OCI-LY7 (cell line): ENCODE data around the gene RASA1. TPM values are rescaled to one million over a fixed set of nuclear protein-coding genes. Genes with fewer than 3 reads are reported as not detected.

Experiments used
- BruUV-seq: library from RNA; stranded (reverse); fragments of 400-500 nt; replicated peaks from 2 replicates; lab custom pipeline; 2021; lab: Mats Ljungman, UMichigan
- CTCF ChIA-PET: fragments of 300-600 bp; sonication (Branson Sonifier 250); formaldehyde crosslinking; loops from one replicate; lab custom pipeline; 2022; ENCODE audit warnings: antibody characterized with exemption; ENCODE audit not compliant: unreplicated experiment; lab: Charles Lee
- POLR2A ChIA-PET: fragments of 300-600 bp; sonication (Branson Sonifier 250); formaldehyde crosslinking; loops from one replicate; lab custom pipeline; 2022; ENCODE audit warnings: antibody characterized with exemption; lab: Charles Lee
- DNase-seq: peaks from one replicate; pipeline ENCODE4 v3.0.0-alpha.2; 2015; ENCODE audit warnings: low spot score
- H2AFZ ChIP-seq: fragments of 200-600 bp; sonication (generic), shearing (Covaris generic); 2 replicates; pipeline ENCODE4 v1.6.1; 2014; ENCODE audit warnings: mild to moderate bottlenecking, antibody characterized with exemption, low read length, moderate library complexity
- H3K27ac ChIP-seq: fragments of 200-600 bp; sonication (generic); 2 replicates; pipeline ENCODE4 v1.5.1; 2014; ENCODE audit warnings: mixed run types, low read depth, mild to moderate bottlenecking, moderate library complexity, low read length, inconsistent platforms; ENCODE audit not compliant: poor library complexity, severe bottlenecking
- H3K36me3 ChIP-seq: fragments of 200-600 bp; sonication (generic); 2 replicates; pipeline ENCODE4 v1.6.1; 2014; ENCODE audit warnings: mild to moderate bottlenecking, antibody characterized with exemption, low read length, moderate library complexity, mixed read lengths; ENCODE audit not compliant: insufficient read depth
- H3K4me1 ChIP-seq: fragments of 200-600 bp; sonication (generic); 2 replicates; pipeline ENCODE4 v1.5.1; 2014; ENCODE audit warnings: mild to moderate bottlenecking, low read length; ENCODE audit not compliant: insufficient read depth, poor library complexity, severe bottlenecking
- H3K4me2 ChIP-seq: fragments of 200-600 bp; sonication (generic); 2 replicates; pipeline ENCODE4 v1.6.1; 2014; ENCODE audit warnings: mild to moderate bottlenecking, low read length
- H3K4me3 ChIP-seq: fragments of 200-600 bp; sonication (generic); 2 replicates; pipeline ENCODE4 v1.5.1; 2014; ENCODE audit warnings: mild to moderate bottlenecking, low read depth, low read length; ENCODE audit not compliant: poor library complexity, severe bottlenecking
- H3K79me2 ChIP-seq: fragments of 200-600 bp; sonication (generic); 2 replicates; pipeline ENCODE4 v1.6.1; 2016; ENCODE audit warnings: low read depth, mild to moderate bottlenecking, low read length, moderate library complexity, mixed read lengths; ENCODE audit not compliant: insufficient read depth
- H3K9me2 ChIP-seq: fragments of 200-600 bp; sonication (generic); 2 replicates; pipeline ENCODE4 v1.6.1; 2016; ENCODE audit warnings: mild to moderate bottlenecking, low read length, mixed read lengths; ENCODE audit not compliant: insufficient read depth
- H3K9me3 ChIP-seq: fragments of 200-600 bp; sonication (generic); 2 replicates; pipeline ENCODE4 v1.6.1; 2014; ENCODE audit warnings: mild to moderate bottlenecking, mixed run types, low read length, mixed read lengths
- H4K20me1 ChIP-seq: fragments of 200-600 bp; sonication (generic); 2 replicates; pipeline ENCODE4 v1.6.1; 2014; ENCODE audit warnings: mild to moderate bottlenecking, antibody characterized with exemption, low read length, moderate library complexity, mixed read lengths; ENCODE audit not compliant: insufficient read depth
- EZH2phosphoT487 ChIP-seq: fragments of 200-600 bp; sonication (generic); IDR thresholded peaks from 2 replicates; pipeline ENCODE4 v1.6.1; 2018; ENCODE audit warnings: low read depth, borderline replicate concordance, mild to moderate bottlenecking, mixed run types, antibody characterized with exemption, low read length, moderate library complexity, mixed read lengths
- intact Hi-C: fragments of 100-400 bp; cut with micrococcal nuclease; formaldehyde crosslinking; loops from one replicate; pipeline ENCODE4 v1.10.0; 2022; ENCODE audit not compliant: unreplicated experiment
- total RNA-seq, 2 experiments: library from RNA; depleted of rRNA in 1 of 2; stranded (reverse); fragments of >200 nt in 1 of 2; shearing (Covaris generic) in 1 of 2; gene quantifications; 2 replicates each; pipeline ENCODE4 v1.2.3, GENCODE V29; 2014 to 2022
- TF ChIP-seq, protein P1 (sequence below): fragments of 200-600 bp; sonication (generic); conservative IDR thresholded peaks from 2 replicates; pipeline ENCODE4 v1.5.1; 2014; ENCODE audit warnings: mild to moderate bottlenecking, antibody characterized with exemption, low read length, moderate library complexity, mixed read lengths

RASA1 gene
- total RNA-seq, 2 experiments from 2014 or later, result 18.1 to 27.3 TPM

DNA sequence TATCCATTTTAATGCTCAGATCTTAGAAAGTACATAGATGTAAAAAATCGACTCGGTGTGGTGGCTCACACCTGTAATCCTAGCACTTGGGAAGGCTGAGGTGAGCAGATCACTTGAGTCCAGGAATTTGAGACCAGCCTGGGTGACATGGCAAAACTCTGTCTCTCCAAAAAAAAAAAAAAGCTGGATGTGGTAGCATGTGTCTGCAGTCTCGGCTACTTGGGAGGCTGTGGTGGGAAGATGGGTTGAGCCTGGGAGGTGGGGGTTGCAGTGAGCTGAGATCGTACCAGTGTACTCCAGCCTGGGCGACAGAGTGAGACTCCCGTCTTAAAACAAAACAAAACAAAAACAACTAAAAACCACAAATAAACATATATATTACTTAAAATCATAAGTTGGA is 61.4 kb downstream of the RASA1 start:
- no peak for TF ChIP-seq EZH2phosphoT487
- TF ChIP-seq, protein P1, sequence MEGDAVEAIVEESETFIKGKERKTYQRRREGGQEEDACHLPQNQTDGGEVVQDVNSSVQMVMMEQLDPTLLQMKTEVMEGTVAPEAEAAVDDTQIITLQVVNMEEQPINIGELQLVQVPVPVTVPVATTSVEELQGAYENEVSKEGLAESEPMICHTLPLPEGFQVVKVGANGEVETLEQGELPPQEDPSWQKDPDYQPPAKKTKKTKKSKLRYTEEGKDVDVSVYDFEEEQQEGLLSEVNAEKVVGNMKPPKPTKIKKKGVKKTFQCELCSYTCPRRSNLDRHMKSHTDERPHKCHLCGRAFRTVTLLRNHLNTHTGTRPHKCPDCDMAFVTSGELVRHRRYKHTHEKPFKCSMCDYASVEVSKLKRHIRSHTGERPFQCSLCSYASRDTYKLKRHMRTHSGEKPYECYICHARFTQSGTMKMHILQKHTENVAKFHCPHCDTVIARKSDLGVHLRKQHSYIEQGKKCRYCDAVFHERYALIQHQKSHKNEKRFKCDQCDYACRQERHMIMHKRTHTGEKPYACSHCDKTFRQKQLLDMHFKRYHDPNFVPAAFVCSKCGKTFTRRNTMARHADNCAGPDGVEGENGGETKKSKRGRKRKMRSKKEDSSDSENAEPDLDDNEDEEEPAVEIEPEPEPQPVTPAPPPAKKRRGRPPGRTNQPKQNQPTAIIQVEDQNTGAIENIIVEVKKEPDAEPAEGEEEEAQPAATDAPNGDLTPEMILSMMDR, result no peak
- ChIA-PET POLR2A (interaction anchor here (0.7 kb wide), 2 partner anchors 60 to 176 kb away, joined by 4 to 5 read pairs; no protein-coding TSS in a partner anchor), CTCF (interaction anchor here (0.5 kb wide), 1 partner anchor 23 kb away, joined by 3 read pairs; no protein-coding TSS in a partner anchor)
- Histone ChIP-seq H3K79me2 (no peaks in the 10 kb centered on the region), H3K4me2 (no peak overlapping the region), H3K4me1 (no peaks in the 10 kb centered on the region), H3K27ac (no peak overlapping the region), H3K9me3 (no peaks in the 10 kb centered on the region), H3K4me3 (no peak overlapping the region), H2AFZ (no peak overlapping the region), H3K36me3 (peaks cover 22% of the 10 kb centered on the region), H3K9me2 (no peaks in the 10 kb centered on the region), H4K20me1 (no peaks in the 10 kb centered on the region; the same call in 1 of the 2 replicates)
- no peak for DNase-seq
- intact Hi-C loops, result no loop called here
- BruUV-seq, result no TSS peak

DNA sequence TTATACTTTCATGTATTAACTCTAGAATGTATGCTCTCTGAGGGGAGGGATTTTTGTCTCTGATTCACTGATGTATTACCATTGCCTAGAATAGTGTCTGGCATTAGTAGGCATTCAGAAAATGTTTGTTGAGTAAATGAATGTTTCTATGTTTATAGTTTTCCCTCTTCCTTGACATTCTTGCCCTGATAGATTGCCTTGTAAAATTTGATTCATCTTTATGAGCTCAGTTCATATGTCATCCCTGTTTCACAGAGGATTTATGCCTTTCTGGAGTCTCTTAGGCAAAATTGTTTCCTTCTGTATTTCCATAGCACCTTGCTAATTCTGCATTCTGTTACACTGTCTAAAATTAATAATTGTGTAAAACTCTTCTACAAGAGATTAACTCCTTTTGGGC is 72.3 kb downstream of the RASA1 start:
- Histone ChIP-seq H3K27ac (no peak overlapping the region), H2AFZ (no peak overlapping the region), H3K9me3 (no peaks in the 10 kb centered on the region; the same call in 1 of the 2 replicates), H3K79me2 (no peaks in the 10 kb centered on the region), H3K36me3 (peaks cover 74% of the 10 kb centered on the region), H3K4me3 (no peak overlapping the region), H3K9me2 (no peaks in the 10 kb centered on the region), H3K4me1 (no peaks in the 10 kb centered on the region), H3K4me2 (no peak overlapping the region), H4K20me1 (no peaks in the 10 kb centered on the region)
- ChIA-PET CTCF (no interaction called here), POLR2A (no interaction called here)
- TF ChIP-seq, protein P1, result no peak
- no TSS peak for BruUV-seq
- intact Hi-C loops, result no loop called here
- no peak for DNase-seq

DNA sequence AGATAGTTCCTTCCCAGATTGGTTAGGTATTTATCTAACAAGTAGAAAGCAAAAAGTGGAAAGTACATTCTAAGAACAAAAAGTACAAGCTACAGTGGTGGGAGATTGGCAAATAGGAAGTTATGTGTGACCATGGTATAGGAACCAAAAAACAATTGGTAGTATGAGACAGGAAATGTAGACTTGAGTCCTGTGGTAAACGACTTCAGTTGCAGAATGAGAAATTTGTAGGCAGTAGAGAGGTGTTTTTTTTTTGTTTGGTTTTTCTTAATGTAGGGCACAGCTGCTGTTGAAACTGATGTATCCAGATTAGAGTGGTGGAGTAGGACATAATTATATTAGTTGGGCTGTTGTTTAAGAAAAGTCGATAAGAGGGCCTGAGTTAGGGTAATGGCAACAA is 73.0 kb downstream of the RASA1 start:
- Histone ChIP-seq H3K79me2 (no peaks in the 10 kb centered on the region), H4K20me1 (no peaks in the 10 kb centered on the region), H3K27ac (no peak overlapping the region), H3K9me3 (no peaks in the 10 kb centered on the region; the same call in 1 of the 2 replicates), H2AFZ (no peak overlapping the region), H3K9me2 (no peaks in the 10 kb centered on the region), H3K4me2 (no peak overlapping the region), H3K36me3 (peaks cover 68% of the 10 kb centered on the region), H3K4me1 (no peaks in the 10 kb centered on the region), H3K4me3 (no peak overlapping the region)
- intact Hi-C loops, result no loop called here
- no TSS peak for BruUV-seq
- CTCF ChIA-PET, result no interaction called here
- TF ChIP-seq, protein P1, result no peak
- TF ChIP-seq EZH2phosphoT487, result no peak
- POLR2A ChIA-PET, result interaction anchor here (0.6 kb wide), 1 partner anchor 1611 kb away, joined by 3 read pairs; no protein-coding TSS in a partner anchor
- no peak for DNase-seq
